ENCODE data around the gene TNFSF12.

TNFSF12 gene

DNA sequence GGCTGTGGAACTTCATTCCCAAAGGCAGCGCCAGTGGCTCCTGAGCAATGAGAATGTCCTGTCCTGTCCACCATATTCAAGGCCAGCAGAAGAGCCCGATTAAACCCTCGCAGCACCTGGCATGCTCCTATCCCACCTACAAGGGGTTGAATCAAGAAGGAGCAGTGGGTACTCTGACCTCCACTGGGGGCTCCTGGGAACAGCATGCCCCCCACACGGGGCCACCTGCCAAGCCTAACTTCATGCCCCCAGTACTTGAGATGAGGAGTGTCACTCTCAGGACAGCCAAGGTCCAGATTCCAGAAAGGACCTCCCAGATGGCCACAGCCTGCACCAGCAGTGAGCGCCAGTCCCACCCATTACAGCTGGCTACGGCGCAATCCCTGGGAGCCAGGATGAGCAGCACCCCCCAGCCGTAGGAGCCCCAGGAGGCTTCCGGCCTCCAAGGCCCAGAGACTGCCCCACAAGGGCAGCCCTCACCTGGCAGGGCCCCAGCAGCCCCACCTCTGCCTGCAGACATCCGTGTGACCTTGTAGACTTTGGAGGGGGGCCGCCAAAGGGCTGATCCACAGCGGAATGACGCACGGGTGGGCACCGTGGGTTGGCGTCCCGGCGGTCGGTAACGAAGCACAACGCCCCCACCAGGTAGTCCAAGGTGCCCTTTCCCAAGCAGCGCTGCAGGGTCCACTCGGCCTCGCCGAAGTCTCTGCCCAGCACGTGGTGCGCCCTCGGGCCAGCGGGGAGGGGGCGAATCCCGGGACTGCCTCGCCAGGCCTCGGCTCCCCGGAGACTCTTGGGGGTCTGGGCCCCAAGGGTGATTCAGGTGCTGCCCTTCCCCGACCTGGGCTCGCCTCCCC lies 33.8 kb downstream of the TNFSF12 start:
- peaks cover 11% of the 10 kb centered on the region for H3K4me1 ChIP-seq (ENCODE audit: low read depth, poor library complexity, severe bottlenecking)

GRCh38 chr17:7583253-7584109 lies 34.6 kb downstream of the TNFSF12 start, which contains the start of gene MPDU1:
TSS of gene MPDU1 (plus strand) at chr17:7583852. CDS start at chr17:7583863, 11 bp downstream.
- Histone ChIP-seq H3K79me2 (ENCODE audit: insufficient read depth, low read depth) (no peaks in the 10 kb centered on the region), H3K4me3 (IDR thresholded peaks at IDR 0.05; ENCODE audit: insufficient read depth, low read depth, low read length) (no peak within 1 kb of the TSS), H2AFZ (ENCODE audit: low read depth) (0 out of 2 replicates have a peak within 1 kb of the TSS, but pooled peaks have one; percentile 26), H3K27ac (peak within 1 kb of the TSS; percentile 89), H3K9ac (peak within 1 kb of the TSS; percentile 92), H3K4me1 (ENCODE audit: low read depth, poor library complexity, severe bottlenecking) (peaks cover 11% of the 10 kb centered on the region), H4K20me1 (ENCODE audit: insufficient read depth) (no peaks in the 10 kb centered on the region), H3K36me3 (ENCODE audit: insufficient read depth) (no peaks in the 10 kb centered on the region), H3K4me2 (no peak within 1 kb of the TSS; the same call in none of the 2 replicates), H3K27me3 (ENCODE audit: insufficient read depth, low read depth) (no peaks in the 10 kb centered on the region)
- TF ChIP-seq, protein P1, sequence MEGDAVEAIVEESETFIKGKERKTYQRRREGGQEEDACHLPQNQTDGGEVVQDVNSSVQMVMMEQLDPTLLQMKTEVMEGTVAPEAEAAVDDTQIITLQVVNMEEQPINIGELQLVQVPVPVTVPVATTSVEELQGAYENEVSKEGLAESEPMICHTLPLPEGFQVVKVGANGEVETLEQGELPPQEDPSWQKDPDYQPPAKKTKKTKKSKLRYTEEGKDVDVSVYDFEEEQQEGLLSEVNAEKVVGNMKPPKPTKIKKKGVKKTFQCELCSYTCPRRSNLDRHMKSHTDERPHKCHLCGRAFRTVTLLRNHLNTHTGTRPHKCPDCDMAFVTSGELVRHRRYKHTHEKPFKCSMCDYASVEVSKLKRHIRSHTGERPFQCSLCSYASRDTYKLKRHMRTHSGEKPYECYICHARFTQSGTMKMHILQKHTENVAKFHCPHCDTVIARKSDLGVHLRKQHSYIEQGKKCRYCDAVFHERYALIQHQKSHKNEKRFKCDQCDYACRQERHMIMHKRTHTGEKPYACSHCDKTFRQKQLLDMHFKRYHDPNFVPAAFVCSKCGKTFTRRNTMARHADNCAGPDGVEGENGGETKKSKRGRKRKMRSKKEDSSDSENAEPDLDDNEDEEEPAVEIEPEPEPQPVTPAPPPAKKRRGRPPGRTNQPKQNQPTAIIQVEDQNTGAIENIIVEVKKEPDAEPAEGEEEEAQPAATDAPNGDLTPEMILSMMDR (conservative IDR thresholded peaks at IDR 0.05; ENCODE audit: low read depth, low read length): no peak

More for the DNA sequence above, 33.8 kb downstream of the TNFSF12 start:
- H3K27me3 ChIP-seq (ENCODE audit: insufficient read depth, low read depth): no peaks in the 10 kb centered on the region
- H3K79me2 ChIP-seq (ENCODE audit: insufficient read depth, low read depth): no peaks in the 10 kb centered on the region
- no peak overlapping the region for H2AFZ ChIP-seq (ENCODE audit: low read depth)
- no peak overlapping the region for H3K4me3 ChIP-seq (IDR thresholded peaks at IDR 0.05; ENCODE audit: insufficient read depth, low read depth, low read length)
- no peak overlapping the region for H3K4me2 ChIP-seq
- no peaks in the 10 kb centered on the region for H3K36me3 ChIP-seq (ENCODE audit: insufficient read depth)
- TF ChIP-seq, protein P1 (conservative IDR thresholded peaks at IDR 0.05; ENCODE audit: low read depth, low read length): no peak
- no peak overlapping the region for H3K9ac ChIP-seq
- H3K27ac ChIP-seq: no peak overlapping the region
- no peaks in the 10 kb centered on the region for H4K20me1 ChIP-seq (ENCODE audit: insufficient read depth)

DNA sequence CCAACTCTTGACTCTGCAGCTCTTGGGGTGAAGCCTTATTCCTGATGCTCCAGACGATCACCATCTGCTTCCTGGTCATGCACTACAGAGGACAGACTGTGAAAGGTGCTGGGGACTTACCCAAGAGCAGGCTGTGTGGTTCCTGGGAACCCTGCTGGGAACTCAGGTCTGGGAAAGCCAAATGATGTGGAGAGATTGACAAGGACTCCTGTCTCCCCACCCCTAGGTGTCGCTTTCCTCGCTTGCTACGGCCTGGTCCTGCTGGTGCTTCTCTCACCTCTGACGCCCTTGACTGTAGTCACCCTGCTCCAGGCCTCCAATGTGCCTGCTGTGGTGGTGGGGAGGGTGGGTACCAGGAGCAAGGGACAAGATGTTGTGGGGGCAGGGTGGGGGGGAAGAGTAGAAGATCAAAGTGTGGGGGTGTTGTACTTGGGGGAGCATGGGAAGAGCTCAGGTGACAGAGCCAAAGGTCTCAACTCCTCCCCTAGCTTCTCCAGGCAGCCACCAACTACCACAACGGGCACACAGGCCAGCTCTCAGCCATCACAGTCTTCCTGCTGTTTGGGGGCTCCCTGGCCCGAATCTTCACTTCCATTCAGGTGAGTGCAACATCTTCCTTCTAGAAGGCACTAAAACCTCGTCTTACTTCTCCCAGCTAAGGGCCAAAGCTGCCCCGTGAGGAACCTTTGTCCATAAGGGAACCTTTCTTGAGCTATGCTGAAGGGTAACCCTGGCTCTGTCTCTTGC lies 38.0 kb downstream of the TNFSF12 start:
- Histone ChIP-seq H3K79me2 (ENCODE audit: insufficient read depth, low read depth) (no peaks in the 10 kb centered on the region), H3K4me1 (ENCODE audit: low read depth, poor library complexity, severe bottlenecking) (no peaks in the 10 kb centered on the region), H2AFZ (ENCODE audit: low read depth) (no peak overlapping the region), H4K20me1 (ENCODE audit: insufficient read depth) (no peaks in the 10 kb centered on the region), H3K36me3 (ENCODE audit: insufficient read depth) (no peaks in the 10 kb centered on the region), H3K9ac (no peak overlapping the region), H3K27me3 (ENCODE audit: insufficient read depth, low read depth) (no peaks in the 10 kb centered on the region), H3K27ac (no peak overlapping the region), H3K4me2 (no peak overlapping the region), H3K4me3 (IDR thresholded peaks at IDR 0.05; ENCODE audit: insufficient read depth, low read depth, low read length) (no peak overlapping the region)
- TF ChIP-seq, protein P1 (conservative IDR thresholded peaks at IDR 0.05; ENCODE audit: low read depth, low read length): no peak
